SH-SY5Y (cell line): Measurements from ENCODE around the gene TRMT10A.

Source experiments
- GATA2 ChIP-seq: IDR thresholded peaks from 2 replicates; pipeline ENCODE4 v1.6.1; 2011; ENCODE audit warnings: mild to moderate bottlenecking, low read depth, low read length
- GATA3 ChIP-seq: IDR thresholded peaks from 2 replicates; pipeline ENCODE4 v1.6.1; 2011; ENCODE audit warnings: low read depth, mild to moderate bottlenecking, low read length, moderate library complexity

TRMT10A gene, protein sequence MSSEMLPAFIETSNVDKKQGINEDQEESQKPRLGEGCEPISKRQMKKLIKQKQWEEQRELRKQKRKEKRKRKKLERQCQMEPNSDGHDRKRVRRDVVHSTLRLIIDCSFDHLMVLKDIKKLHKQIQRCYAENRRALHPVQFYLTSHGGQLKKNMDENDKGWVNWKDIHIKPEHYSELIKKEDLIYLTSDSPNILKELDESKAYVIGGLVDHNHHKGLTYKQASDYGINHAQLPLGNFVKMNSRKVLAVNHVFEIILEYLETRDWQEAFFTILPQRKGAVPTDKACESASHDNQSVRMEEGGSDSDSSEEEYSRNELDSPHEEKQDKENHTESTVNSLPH

DNA sequence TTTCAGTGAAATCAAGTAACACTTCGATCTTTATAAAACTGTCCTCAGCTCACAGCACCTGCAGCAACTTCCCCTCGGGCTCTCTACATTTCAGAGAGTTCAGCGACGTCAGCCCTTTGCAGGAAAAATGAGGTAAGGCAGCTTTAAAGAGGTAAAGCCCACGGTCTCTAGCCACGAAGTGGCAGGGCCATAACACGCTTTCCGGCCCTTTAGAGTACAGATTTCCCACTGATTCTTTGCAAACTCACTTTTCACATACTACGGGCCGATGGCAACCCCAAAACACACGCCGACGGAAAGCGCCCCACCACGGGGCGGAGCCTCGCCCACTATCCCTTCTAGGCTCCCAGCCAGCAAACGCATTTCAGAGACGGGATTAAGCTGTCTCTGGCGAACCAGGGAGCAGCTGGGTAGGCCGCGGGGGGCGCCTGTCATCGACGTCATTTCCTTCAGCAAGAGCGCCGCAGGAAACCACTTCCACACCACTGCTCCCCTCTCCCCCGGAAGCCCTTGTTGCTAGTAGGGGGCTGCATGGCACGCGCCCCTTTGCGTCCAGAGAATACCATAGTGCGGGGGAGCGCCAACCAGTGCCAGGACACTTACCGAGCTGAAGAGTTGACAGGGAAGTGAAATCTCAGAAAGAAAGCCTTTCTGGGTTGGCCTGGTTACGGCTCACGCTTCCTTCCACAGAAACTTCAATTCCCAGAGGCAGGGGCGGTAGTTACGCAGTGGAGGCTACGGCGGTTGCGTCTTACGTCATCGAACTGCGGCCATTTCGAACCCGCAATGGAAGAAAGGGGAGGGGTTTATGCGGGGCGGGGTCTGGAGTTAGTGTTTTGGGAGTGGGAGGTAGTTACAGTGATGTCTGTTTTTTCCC, at the start of gene TRMT10A:
Gene TRMT10A (minus strand): TSS at position 730 of the 877 bp plus-strand sequence. CDS start 4,701 bp downstream, outside the sequence.
- no peak for TF ChIP-seq GATA3
- no peak for TF ChIP-seq GATA2

DNA sequence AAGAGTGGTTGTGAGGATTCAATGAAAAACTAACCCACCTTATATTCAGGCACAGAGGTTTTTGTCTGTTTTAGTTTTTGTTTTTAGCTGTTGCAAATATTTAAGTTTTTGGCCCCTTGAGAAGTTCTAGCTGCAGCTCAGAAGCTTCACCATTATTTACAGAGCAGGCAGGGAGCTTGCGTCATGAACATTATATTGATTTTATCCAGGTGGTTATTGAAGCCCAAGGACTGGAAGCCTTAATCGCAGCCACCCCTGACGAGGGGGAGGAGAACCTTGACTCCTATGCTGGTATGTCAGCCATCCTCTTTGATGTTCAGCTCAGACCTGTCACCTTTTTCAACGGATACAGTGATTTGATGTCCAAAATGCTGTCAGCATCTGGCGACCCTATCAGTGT, 48.9 kb upstream of the TRMT10A start:
- TF ChIP-seq GATA2 (no peak), GATA3 (no peak)

DNA sequence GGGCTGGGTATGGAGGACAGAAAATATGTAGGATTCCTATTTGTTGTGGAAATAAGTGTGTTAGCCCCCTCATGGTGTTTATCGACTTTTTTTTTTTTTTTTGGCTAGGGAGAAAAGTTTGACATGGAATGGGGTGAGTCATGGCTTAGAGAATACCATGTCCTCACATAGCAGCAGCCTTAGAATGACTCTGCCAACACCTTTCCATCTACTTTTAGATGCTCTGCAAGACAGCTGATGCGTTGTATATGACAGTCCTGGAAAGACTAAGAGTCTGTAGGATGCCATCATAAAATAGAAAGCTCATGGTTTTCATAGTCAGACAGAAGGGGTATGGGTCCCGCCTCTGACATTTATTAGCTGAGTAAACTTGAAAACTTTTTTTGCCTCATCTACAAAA, 48.4 kb upstream of the TRMT10A start:
- TF ChIP-seq GATA3 = no peak
- no peak for TF ChIP-seq GATA2

DNA sequence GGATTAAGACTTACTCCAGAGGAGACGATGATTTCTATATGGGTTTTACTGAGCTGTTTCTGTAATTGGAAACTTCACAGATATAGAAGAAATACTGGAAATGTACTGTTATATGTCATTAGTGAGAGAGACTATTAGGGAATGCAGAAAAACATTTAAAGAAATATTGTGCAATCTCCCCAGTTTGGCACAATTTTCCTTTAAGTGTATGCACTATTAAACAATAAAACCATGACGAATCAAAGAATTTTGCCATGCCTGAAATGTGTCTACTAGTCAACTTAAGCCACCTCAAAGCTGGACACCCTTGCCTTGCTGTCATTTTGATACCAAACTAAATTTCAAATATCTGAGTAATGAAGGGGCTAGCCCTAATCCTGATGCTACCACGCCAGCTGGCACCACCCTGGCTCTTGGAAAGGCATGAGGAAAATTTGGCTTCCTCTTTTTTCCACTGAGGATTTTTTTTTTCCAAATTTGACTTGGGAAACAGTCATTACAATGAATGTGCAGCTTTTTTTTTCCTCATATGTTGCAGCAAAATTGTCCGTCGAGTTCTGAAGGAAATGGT, 46.9 kb upstream of the TRMT10A start:
- TF ChIP-seq GATA3 = no peak
- no peak for TF ChIP-seq GATA2

DNA sequence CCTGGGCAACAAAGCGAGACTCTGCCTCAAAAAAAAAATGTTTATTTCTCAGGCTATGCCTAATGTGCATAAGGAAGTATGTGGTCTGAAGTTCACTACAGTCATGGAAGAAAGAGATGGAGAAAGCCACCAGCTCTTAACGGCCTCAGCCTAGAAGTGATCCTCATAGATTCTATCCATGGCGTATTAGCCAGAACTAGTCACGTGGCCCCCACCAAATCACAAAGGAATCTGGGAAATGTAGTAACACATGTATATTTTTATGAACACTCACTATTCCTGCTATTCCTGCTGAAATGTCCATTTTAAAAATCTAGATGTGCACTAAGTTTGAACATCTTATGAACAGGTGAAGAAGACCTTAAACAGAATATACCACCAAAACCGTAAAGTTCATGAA, 44.6 kb upstream of the TRMT10A start:
- TF ChIP-seq GATA2 = no peak
- no peak for TF ChIP-seq GATA3

DNA sequence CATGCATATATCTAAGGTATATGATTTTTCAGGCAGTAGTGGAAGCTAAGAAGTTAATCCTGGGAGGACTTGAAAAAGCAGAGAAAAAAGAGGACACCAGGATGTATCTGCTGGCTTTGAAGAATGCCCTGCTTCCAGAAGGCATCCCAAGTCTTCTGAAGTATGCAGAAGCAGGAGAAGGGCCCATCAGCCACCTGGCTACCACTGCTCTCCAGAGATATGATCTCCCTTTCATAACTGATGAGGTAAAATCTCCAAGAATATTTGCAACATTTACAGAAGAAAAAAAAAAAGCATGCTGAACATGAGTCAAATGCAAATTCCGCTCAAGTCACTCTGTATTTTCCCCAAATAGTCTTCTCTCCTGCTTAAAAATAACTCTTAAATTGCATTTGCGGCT, 42.9 kb upstream of the TRMT10A start:
- TF ChIP-seq GATA3 (no peak), GATA2 (no peak)

DNA sequence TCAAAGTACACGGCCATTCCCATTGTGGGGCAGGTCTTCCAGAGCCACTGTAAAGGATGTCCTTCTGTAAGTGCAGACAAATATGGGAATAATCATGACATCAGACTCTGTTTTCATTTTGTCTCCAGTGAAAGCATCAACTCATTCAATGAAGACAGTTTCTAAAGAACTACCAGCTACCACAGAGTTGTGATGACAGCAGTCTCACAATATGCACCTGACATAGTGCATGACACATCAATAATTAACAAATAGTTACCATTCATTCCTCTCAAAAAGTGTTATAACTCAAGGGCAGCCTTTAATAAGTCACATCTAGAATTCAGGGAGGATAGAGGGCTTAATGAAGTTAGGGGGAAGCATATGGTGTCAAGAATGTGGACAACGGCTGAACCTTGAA, 31.0 kb upstream of the TRMT10A start:
- no peak for TF ChIP-seq GATA2
- no peak for TF ChIP-seq GATA3

DNA sequence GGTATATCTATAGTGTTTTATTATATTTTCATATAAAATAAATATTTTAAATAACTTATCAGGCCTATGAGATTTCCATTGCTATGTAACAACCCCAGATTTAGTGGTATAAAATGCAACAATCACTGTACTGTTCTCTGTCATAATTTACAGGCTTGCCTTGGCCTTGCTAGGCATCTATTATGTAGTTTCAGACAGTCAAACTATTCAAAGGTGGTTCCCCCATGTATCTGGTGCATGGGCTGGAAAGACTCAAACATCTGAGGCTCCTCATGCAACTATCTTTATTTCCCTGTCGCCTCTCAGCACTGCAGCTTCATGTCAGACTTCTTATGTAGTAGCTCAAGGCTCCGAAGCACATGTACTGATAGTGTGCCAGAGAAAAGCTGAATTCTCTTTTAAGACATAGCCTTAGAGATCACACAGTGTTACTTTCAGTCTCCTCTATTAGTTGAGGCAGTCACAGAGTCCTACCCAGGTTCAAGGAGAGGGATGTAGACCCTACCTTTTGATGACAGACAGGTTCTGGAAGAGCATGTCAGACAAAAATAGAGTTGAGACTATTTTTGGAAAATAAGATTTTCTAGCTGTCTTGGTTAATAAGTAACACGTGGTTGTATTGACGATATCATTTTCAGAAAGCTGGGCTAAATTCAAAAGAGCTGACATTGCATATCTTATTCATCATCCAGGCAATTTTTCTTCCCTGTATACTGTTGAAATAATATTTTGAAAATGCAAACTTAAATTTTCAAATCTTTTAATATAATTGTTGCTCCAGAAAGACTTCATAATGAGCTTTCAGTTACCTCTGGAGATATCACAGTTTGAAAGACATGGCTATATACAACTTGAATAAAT, 30.2 kb upstream of the TRMT10A start:
- TF ChIP-seq GATA2 (no peak), GATA3 (no peak)

DNA sequence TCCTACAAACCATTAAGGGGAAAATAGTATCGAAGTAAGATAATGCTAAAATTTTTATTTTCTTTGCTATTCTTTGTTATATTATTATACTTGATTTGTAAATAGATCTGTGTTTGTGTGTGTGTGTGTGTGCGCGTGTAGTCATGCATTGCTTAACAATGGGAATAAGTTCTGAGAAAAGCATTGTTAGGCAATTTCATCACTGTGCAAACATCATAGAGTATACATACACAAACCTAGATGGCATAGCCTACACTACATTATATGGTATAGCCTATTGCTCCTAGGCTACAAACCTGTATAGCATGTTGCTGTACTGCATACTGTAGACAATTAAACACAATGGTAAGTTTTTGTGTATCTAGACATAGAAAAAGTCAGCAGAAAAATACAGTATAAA, 27.9 kb upstream of the TRMT10A start:
- TF ChIP-seq GATA2 (no peak), GATA3 (no peak)

DNA sequence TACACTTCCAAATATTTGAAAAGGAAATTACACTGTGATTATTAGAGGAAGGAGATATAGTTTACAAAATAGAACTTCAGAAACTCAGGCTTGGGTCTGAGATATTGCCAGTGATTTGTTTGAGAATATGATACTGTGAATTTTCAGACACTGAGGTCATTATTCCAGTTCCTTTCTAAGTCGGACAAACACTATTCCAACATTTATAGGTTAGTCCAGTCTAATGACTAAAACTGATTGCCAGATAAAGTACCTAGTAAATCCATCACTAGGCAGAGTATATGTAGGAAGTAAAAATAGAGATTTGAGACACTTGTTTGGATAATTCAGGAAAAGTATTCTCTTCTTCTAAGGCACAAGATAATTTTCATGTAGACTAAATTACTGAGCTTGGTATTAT, 24.0 kb upstream of the TRMT10A start:
- TF ChIP-seq GATA2 (no peak), GATA3 (no peak)

DNA sequence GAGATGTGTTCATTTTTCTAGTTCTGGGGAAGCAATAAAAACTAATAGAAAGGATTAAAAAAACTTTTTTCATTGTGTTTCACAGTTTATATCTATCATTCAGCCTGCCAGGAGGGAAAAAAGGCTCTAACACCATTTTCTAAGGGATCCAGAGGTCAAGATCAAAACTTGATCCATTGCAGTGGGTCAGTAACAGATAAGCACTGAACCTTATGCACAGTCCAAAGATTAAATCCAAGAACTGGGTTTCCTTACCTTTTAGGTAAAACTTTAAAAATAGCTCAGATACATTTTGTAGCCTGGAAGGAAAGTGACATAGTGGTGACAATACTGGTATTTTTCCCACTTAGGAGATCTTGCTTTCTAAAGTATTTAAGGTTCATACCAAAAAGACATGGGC, 23.5 kb upstream of the TRMT10A start:
- TF ChIP-seq GATA3 = no peak
- TF ChIP-seq GATA2 = no peak

DNA sequence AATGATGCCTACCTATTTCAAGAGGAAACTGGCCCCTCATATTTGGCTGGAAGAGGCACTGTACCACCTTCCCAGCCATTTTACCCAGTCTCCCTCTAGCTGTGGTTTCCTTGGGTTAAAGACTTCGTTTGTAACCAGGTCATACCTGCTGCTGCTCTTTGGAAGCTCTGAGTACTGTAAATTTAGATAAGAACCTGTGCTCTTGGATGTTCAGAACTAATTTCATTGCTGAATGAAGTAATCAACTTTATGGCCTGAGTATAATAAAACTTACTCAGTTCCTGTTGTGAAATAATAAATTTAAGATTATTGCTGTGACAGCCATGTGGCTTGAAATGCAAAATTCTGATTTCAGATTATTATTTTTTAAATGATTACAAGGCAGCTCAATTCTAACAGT, 23.0 kb upstream of the TRMT10A start:
- TF ChIP-seq GATA2 = no peak
- TF ChIP-seq GATA3 = no peak

DNA sequence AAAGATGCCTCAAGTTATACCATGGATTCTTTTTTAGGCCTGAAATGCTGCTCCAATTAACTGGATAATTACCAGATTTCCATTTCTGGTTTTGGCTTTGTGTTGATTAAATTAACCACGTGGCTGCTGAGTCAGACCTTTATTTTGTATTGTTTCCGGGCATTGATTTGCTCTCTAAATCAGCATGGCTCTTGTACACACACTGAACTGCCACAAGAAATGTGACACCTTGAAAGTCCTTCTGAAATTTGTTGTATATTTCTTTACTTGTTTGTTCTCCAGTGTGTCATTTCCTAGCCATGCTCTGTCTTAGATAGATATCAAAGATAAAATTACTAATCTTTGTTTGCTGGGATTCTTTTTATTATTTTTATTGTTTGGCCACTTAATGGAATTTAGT, 22.5 kb upstream of the TRMT10A start:
- TF ChIP-seq GATA3 (no peak), GATA2 (no peak)

DNA sequence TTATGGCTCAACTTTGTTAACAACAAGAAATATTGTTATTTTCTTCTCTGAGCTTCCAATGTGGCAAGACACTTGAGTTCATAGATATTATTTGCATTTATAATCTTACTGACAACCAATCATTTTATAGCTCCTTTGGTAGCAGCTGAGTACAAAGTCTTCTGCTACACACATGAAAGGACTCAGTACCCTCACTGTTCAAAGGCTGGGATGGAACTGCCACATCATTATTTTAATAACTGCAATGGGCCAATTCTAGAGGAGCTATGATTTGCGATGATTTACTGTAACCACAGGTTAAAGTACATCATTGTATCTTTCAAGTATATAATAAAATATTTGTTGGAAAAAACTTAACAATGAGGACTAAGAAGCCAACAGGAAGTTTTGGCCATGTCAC, 21.7 kb upstream of the TRMT10A start:
- TF ChIP-seq GATA3 = no peak
- no peak for TF ChIP-seq GATA2
